Measurements from ENCODE around the gene KPTN. TPM values are rescaled to one million over a fixed set of nuclear protein-coding genes. Genes with fewer than 3 reads are reported as not detected.

KPTN gene
- total RNA-seq, 1 donor: 1.3 TPM

GRCh38 chr19:47430041-47430802 is 53.8 kb downstream of the KPTN start:
- Histone ChIP-seq H3K27me3 (ENCODE audit: insufficient read depth, low read length) (peaks cover 47% of the 10 kb centered on the region), H3K4me1 (ENCODE audit: insufficient read depth, low read length) (peaks cover 23% of the 10 kb centered on the region), H3K4me3 (ENCODE audit: low read length) (no peak overlapping the region), H3K9me3 (ENCODE audit: low read depth, low read length) (no peaks in the 10 kb centered on the region)

- peaks cover 47% of the 10 kb centered on the region for H3K27me3 ChIP-seq (ENCODE audit: insufficient read depth, low read length)
- no peak overlapping the region for H3K4me3 ChIP-seq (ENCODE audit: low read length)
- H3K4me1 ChIP-seq (ENCODE audit: insufficient read depth, low read length): peaks cover 23% of the 10 kb centered on the region
- no peaks in the 10 kb centered on the region for H3K9me3 ChIP-seq (ENCODE audit: low read depth, low read length)
Observed at GRCh38 chr19:47429140-47429793, 54.8 kb downstream of the KPTN start.

GRCh38 chr19:47428177-47428894 is 55.7 kb downstream of the KPTN start:
- Histone ChIP-seq H3K9me3 (ENCODE audit: low read depth, low read length) (no peaks in the 10 kb centered on the region), H3K27me3 (ENCODE audit: insufficient read depth, low read length) (peaks cover 55% of the 10 kb centered on the region), H3K4me3 (ENCODE audit: low read length) (no peak overlapping the region), H3K4me1 (ENCODE audit: insufficient read depth, low read length) (peaks cover 23% of the 10 kb centered on the region)

DNA sequence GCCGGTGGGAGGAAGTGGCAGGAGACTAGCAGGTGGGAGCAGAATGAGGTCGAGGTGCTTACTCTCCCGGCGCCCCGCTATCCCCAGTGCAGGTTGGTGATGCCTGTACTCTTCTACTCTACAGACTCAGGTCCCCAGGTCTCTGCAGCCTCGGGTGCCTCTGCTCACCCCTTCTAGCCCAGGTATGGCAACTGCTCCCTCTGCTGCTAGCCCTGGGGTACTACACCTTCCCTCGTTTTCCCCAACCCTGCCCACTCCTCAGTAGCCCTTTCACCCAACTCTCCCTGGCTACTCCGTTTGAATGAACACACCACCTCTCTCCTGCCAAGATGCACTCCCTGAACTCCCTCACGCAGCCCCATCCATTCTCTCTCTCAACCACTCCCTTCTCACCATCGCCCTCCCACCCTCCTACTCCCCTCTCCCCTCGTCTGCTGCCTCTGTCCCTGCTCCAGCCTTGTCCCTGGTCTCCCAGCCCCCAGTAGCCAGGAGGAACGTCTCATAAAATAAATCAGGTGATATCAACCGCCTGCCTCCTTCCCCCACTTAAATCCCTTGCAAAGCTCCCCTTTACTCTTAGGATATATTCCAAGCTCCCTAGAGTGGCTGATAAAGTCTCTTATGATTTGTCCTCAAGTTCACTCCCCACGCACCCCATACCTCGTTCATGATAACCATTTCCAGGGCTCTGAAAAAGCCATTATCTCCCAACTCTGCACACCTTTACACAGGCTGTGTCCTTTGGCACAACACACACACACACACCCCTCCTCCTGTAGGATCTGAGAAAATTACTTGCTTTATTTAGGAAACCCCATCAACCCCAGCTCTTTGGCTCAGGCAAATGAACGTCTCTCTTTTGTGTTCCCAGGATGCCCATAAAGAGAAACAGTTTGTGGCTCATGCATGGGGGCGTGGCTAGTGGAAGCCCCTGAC is 56.5 kb downstream of the KPTN start:
- peaks cover 23% of the 10 kb centered on the region for H3K4me1 ChIP-seq (ENCODE audit: insufficient read depth, low read length)
- H3K9me3 ChIP-seq (ENCODE audit: low read depth, low read length): no peaks in the 10 kb centered on the region
- no peak overlapping the region for H3K4me3 ChIP-seq (ENCODE audit: low read length)
- peaks cover 62% of the 10 kb centered on the region for H3K27me3 ChIP-seq (ENCODE audit: insufficient read depth, low read length)

Other genes with a start within 250 kb of the KPTN start
- gene CCDC9, start 227.7 kb downstream of the KPTN start, total RNA-seq: 11.5 TPM
- gene INAFM1, start 209.3 kb downstream of the KPTN start, total RNA-seq: 1.4 TPM
- gene C5AR1, start 174.4 kb downstream of the KPTN start, total RNA-seq: 92.2 TPM
- gene C5AR2, start 152.0 kb downstream of the KPTN start, total RNA-seq: 4.1 TPM
- 12.9 TPM for gene DHX34, start 134.9 kb downstream of the KPTN start, total RNA-seq
- not detected for gene MEIS3, start 64.7 kb downstream of the KPTN start, total RNA-seq
- gene SLC8A2, start 12.3 kb downstream of the KPTN start, total RNA-seq: not detected
- gene NAPA, start 30.8 kb upstream of the KPTN start, total RNA-seq: 71.8 TPM
- 0.21 TPM for gene ZNF541, start 88.9 kb upstream of the KPTN start, total RNA-seq
- gene BICRA, start 124.9 kb upstream of the KPTN start, total RNA-seq: 21.9 TPM
- gene EHD2, start 229.2 kb upstream of the KPTN start, total RNA-seq: 0.42 TPM

Measured in mononuclear cell (primary cell).